Progenitor cell of endocrine pancreas (in vitro differentiated cells): ENCODE data around the gene FGF8. TPM values are rescaled to one million over a fixed set of nuclear protein-coding genes. Genes with fewer than 3 reads are reported as not detected.

Source experiments
- DNase-seq: peaks from one replicate; pipeline ENCODE4 v3.0.0; 2021; ENCODE audit warnings: low spot score; ENCODE audit not compliant: unreplicated experiment
- H3K27ac Mint-ChIP-seq: 2 replicates; pipeline ENCODE4 v1.8.0; 2021; ENCODE audit warnings: mild to moderate bottlenecking, moderate library complexity, mixed read lengths
- H3K27me3 Mint-ChIP-seq: 2 replicates; pipeline ENCODE4 v1.8.0; 2021; ENCODE audit warnings: mixed read lengths
- H3K36me3 Mint-ChIP-seq: 2 replicates; pipeline ENCODE4 v1.8.0; 2022; ENCODE audit warnings: mixed read lengths; ENCODE audit not compliant: insufficient read depth
- H3K4me1 Mint-ChIP-seq: 2 replicates; pipeline ENCODE4 v1.8.0; 2021; ENCODE audit warnings: low read depth, mixed read lengths
- H3K4me3 Mint-ChIP-seq: 2 replicates; pipeline ENCODE4 v1.8.0; 2021; ENCODE audit warnings: low read depth, mild to moderate bottlenecking, moderate library complexity, mixed read lengths
- H3K9me3 Mint-ChIP-seq: 2 replicates; pipeline ENCODE4 v1.8.0; 2021; ENCODE audit warnings: low read depth, mixed read lengths
- total RNA-seq: library from RNA; stranded (reverse); gene quantifications from 2 replicates; pipeline ENCODE4 v1.2.1, GENCODE V29; 2021
- TF ChIP-seq, protein P1 (sequence below): fragments of 200-600 bp; sonication (generic); IDR thresholded peaks from one replicate; pipeline ENCODE4 v1.5.0; 2021; ENCODE audit warnings: antibody characterized with exemption, mild to moderate bottlenecking; ENCODE audit not compliant: unreplicated experiment

The FGF8 gene
- total RNA-seq, 1 donor from 2014 or later: 0.69 TPM

- Mint-ChIP-seq H3K4me3 (no peak overlapping the region), H3K9me3 (no peaks in the 10 kb centered on the region), H3K36me3 (no peaks in the 10 kb centered on the region), H3K27me3 (peaks cover 74% of the 10 kb centered on the region), H3K4me1 (peaks cover 6% of the 10 kb centered on the region), H3K27ac (no peak overlapping the region)
- TF ChIP-seq, protein P1, sequence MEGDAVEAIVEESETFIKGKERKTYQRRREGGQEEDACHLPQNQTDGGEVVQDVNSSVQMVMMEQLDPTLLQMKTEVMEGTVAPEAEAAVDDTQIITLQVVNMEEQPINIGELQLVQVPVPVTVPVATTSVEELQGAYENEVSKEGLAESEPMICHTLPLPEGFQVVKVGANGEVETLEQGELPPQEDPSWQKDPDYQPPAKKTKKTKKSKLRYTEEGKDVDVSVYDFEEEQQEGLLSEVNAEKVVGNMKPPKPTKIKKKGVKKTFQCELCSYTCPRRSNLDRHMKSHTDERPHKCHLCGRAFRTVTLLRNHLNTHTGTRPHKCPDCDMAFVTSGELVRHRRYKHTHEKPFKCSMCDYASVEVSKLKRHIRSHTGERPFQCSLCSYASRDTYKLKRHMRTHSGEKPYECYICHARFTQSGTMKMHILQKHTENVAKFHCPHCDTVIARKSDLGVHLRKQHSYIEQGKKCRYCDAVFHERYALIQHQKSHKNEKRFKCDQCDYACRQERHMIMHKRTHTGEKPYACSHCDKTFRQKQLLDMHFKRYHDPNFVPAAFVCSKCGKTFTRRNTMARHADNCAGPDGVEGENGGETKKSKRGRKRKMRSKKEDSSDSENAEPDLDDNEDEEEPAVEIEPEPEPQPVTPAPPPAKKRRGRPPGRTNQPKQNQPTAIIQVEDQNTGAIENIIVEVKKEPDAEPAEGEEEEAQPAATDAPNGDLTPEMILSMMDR: no peak
- DNase-seq: no peak
Observed at GRCh38 chr10:101771380-101771779, 4.5 kb downstream of the FGF8 start.

GRCh38 chr10:101770331-101771215, 5.3 kb downstream of the FGF8 start:
- H3K27me3 Mint-ChIP-seq: peaks cover 81% of the 10 kb centered on the region
- no peak overlapping the region for H3K27ac Mint-ChIP-seq
- H3K4me3 Mint-ChIP-seq: no peak overlapping the region
- no peaks in the 10 kb centered on the region for H3K36me3 Mint-ChIP-seq
- TF ChIP-seq, protein P1: no peak
- peaks cover 6% of the 10 kb centered on the region for H3K4me1 Mint-ChIP-seq
- H3K9me3 Mint-ChIP-seq: no peaks in the 10 kb centered on the region
- DNase-seq: no peak

- Mint-ChIP-seq H3K4me3 (no peak overlapping the region), H3K9me3 (no peaks in the 10 kb centered on the region), H3K4me1 (peaks cover 6% of the 10 kb centered on the region), H3K27ac (no peak overlapping the region), H3K36me3 (no peaks in the 10 kb centered on the region), H3K27me3 (peaks cover 84% of the 10 kb centered on the region)
- TF ChIP-seq, protein P1: no peak
- no peak for DNase-seq
Observed at GRCh38 chr10:101769541-101770180, 6.3 kb downstream of the FGF8 start.

DNA sequence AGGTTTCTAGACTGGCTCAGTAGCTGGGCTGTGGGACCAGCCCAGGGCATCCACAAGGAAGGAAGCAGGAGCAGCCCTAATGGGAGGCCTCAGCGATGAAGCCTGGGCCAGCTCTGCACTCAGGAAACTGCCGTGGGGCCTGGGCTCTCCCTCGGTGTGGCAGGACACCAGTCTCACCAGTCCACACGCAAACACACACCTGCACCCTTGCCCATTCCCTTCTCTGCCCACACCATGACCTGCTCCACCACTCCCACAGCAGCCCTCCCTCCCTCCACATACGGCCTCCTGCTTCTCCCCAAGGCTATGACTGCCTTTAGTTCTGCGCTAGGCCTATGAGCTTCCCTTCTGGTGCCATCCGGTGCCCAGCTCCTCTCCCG, 7.1 kb downstream of the FGF8 start:
- no peaks in the 10 kb centered on the region for H3K9me3 Mint-ChIP-seq
- H3K4me3 Mint-ChIP-seq: no peak overlapping the region
- H3K27ac Mint-ChIP-seq: no peak overlapping the region
- TF ChIP-seq, protein P1: no peak
- no peaks in the 10 kb centered on the region for H3K36me3 Mint-ChIP-seq
- no peak for DNase-seq
- H3K4me1 Mint-ChIP-seq: peaks cover 6% of the 10 kb centered on the region
- peaks cover 80% of the 10 kb centered on the region for H3K27me3 Mint-ChIP-seq

- TF ChIP-seq, protein P1: no peak
- H3K4me3 Mint-ChIP-seq: no peak overlapping the region
- no peaks in the 10 kb centered on the region for H3K9me3 Mint-ChIP-seq
- no peak overlapping the region for H3K27ac Mint-ChIP-seq
- no peaks in the 10 kb centered on the region for H3K36me3 Mint-ChIP-seq
- no peak for DNase-seq
- peaks cover 6% of the 10 kb centered on the region for H3K4me1 Mint-ChIP-seq
- H3K27me3 Mint-ChIP-seq: peaks cover 78% of the 10 kb centered on the region
Observed at GRCh38 chr10:101767966-101768790, 7.7 kb downstream of the FGF8 start.
